Stimulated activated memory B cell treated with anti-CD40 and anti-IgM and Interleukin-4, amounts not matched to agents 10 μg/mL and 1 μg/mL and 100 μg/mL, for 72 hours (primary cell): ENCODE results near the gene TEX54.
"Not testable (repeated sequence)": the region's sequence is repeated elsewhere in the genome, so short reads cannot be mapped to it uniquely, and the experiment has no call there.

Experiments
- ATAC-seq: fragments of 150-1000 bp; cut with Tn5 transposase; 2 replicates; pipeline ENCODE4 v1.10.0; 2021
- H3K27ac Mint-ChIP-seq: one replicate; pipeline ENCODE4 v1.8.0; 2022; ENCODE audit warnings: mild to moderate bottlenecking, mixed read lengths
- H3K27me3 Mint-ChIP-seq: one replicate; pipeline ENCODE4 v1.8.0; 2022; ENCODE audit warnings: mixed read lengths
- H3K36me3 Mint-ChIP-seq: one replicate; pipeline ENCODE4 v1.8.0; 2022; ENCODE audit warnings: mixed read lengths
- H3K4me1 Mint-ChIP-seq: one replicate; pipeline ENCODE4 v1.8.0; 2022; ENCODE audit warnings: mixed read lengths
- H3K4me3 Mint-ChIP-seq: one replicate; pipeline ENCODE4 v1.8.0; 2022; ENCODE audit warnings: mild to moderate bottlenecking, moderate library complexity, mixed read lengths
- H3K9me3 Mint-ChIP-seq: one replicate; pipeline ENCODE4 v1.8.0; 2022; ENCODE audit warnings: mixed read lengths

TEX54 gene

GRCh38 chr11:62832336-62833234, at the start of gene TEX54:
TEX54 (minus strand) TSS chr11:62832841.
- H3K36me3 Mint-ChIP-seq = peaks cover 28% of the 10 kb centered on the region
- H3K9me3 Mint-ChIP-seq = no peaks in the 10 kb centered on the region
- H3K4me3 Mint-ChIP-seq = peak within 1 kb of the TSS; percentile 87
- no peaks in the 10 kb centered on the region for H3K27me3 Mint-ChIP-seq
- H3K27ac Mint-ChIP-seq = peak within 1 kb of the TSS; percentile 95
- H3K4me1 Mint-ChIP-seq = peaks cover 50% of the 10 kb centered on the region
- peak; percentile 6 for ATAC-seq

- Mint-ChIP-seq H3K27ac (peak overlapping the region; percentile 97), H3K4me1 (peaks cover 49% of the 10 kb centered on the region), H3K9me3 (no peaks in the 10 kb centered on the region), H3K4me3 (peak overlapping the region; percentile 99), H3K27me3 (no peaks in the 10 kb centered on the region), H3K36me3 (peaks cover 63% of the 10 kb centered on the region)
- ATAC-seq = no peak
Observed at GRCh38 chr11:62882431-62882749, 49.7 kb upstream of the TEX54 start.

- Mint-ChIP-seq H3K27me3 (no peaks in the 10 kb centered on the region), H3K4me3 (peak overlapping the region; percentile 99), H3K4me1 (peaks cover 49% of the 10 kb centered on the region), H3K27ac (peak overlapping the region; percentile 97), H3K36me3 (peaks cover 63% of the 10 kb centered on the region), H3K9me3 (no peaks in the 10 kb centered on the region)
- ATAC-seq = peak; percentile 80
Observed at GRCh38 chr11:62881579-62882430, 49.2 kb upstream of the TEX54 start.

GRCh38 chr11:62880803-62881578, 48.4 kb upstream of the TEX54 start, which contains the start of gene SLC3A2:
SLC3A2 (plus strand) TSS chr11:62880896; CDS start chr11:62881024, 128 bp downstream.
- Mint-ChIP-seq H3K4me1 (peaks cover 49% of the 10 kb centered on the region), H3K27me3 (no peaks in the 10 kb centered on the region), H3K27ac (peak within 1 kb of the TSS; percentile 97), H3K36me3 (peaks cover 59% of the 10 kb centered on the region), H3K9me3 (no peaks in the 10 kb centered on the region), H3K4me3 (peak within 1 kb of the TSS; percentile 99)
- ATAC-seq = peak; percentile 93

- peaks cover 53% of the 10 kb centered on the region for H3K36me3 Mint-ChIP-seq
- H3K4me1 Mint-ChIP-seq = peaks cover 45% of the 10 kb centered on the region
- no peaks in the 10 kb centered on the region for H3K27me3 Mint-ChIP-seq
- no peaks in the 10 kb centered on the region for H3K9me3 Mint-ChIP-seq
- peak overlapping the region; percentile 99 for H3K4me3 Mint-ChIP-seq
- peak overlapping the region; percentile 97 for H3K27ac Mint-ChIP-seq
- peak; percentile 67 for ATAC-seq
Observed at GRCh38 chr11:62880231-62880802, 47.7 kb upstream of the TEX54 start.

GRCh38 chr11:62879235-62879978, 46.8 kb upstream of the TEX54 start:
- no peaks in the 10 kb centered on the region for H3K9me3 Mint-ChIP-seq
- H3K27me3 Mint-ChIP-seq = no peaks in the 10 kb centered on the region
- ATAC-seq = no peak
- H3K36me3 Mint-ChIP-seq = peaks cover 50% of the 10 kb centered on the region
- peaks cover 42% of the 10 kb centered on the region for H3K4me1 Mint-ChIP-seq
- H3K27ac Mint-ChIP-seq = peak overlapping the region; percentile 97
- peak overlapping the region; percentile 99 for H3K4me3 Mint-ChIP-seq

- H3K36me3 Mint-ChIP-seq = peaks cover 28% of the 10 kb centered on the region
- no peaks in the 10 kb centered on the region for H3K27me3 Mint-ChIP-seq
- ATAC-seq = no peak
- H3K9me3 Mint-ChIP-seq = no peaks in the 10 kb centered on the region
- H3K4me3 Mint-ChIP-seq = no peak overlapping the region
- peaks cover 16% of the 10 kb centered on the region for H3K4me1 Mint-ChIP-seq
- H3K27ac Mint-ChIP-seq = peak overlapping the region; percentile 39
Observed at GRCh38 chr11:62876712-62877111, 44.1 kb upstream of the TEX54 start.

GRCh38 chr11:62875698-62876478, 43.2 kb upstream of the TEX54 start:
- H3K27ac Mint-ChIP-seq = no peak overlapping the region
- no peaks in the 10 kb centered on the region for H3K27me3 Mint-ChIP-seq
- no peak overlapping the region for H3K4me3 Mint-ChIP-seq
- peaks cover 15% of the 10 kb centered on the region for H3K4me1 Mint-ChIP-seq
- no peaks in the 10 kb centered on the region for H3K9me3 Mint-ChIP-seq
- no peak for ATAC-seq
- H3K36me3 Mint-ChIP-seq = peaks cover 24% of the 10 kb centered on the region

GRCh38 chr11:62874851-62875250, 42.2 kb upstream of the TEX54 start:
- Mint-ChIP-seq H3K4me3 (no peak overlapping the region), H3K9me3 (no peaks in the 10 kb centered on the region), H3K4me1 (peaks cover 7% of the 10 kb centered on the region), H3K27me3 (no peaks in the 10 kb centered on the region), H3K27ac (no peak overlapping the region), H3K36me3 (peaks cover 21% of the 10 kb centered on the region)
- no peak for ATAC-seq

- Mint-ChIP-seq H3K9me3 (no peaks in the 10 kb centered on the region), H3K4me1 (peaks cover 17% of the 10 kb centered on the region), H3K4me3 (no peak overlapping the region), H3K27me3 (no peaks in the 10 kb centered on the region), H3K36me3 (no peaks in the 10 kb centered on the region), H3K27ac (no peak overlapping the region)
- no peak for ATAC-seq
Observed at GRCh38 chr11:62865635-62866034, 33.0 kb upstream of the TEX54 start.

GRCh38 chr11:62863687-62864335, 31.2 kb upstream of the TEX54 start:
- H3K4me1 Mint-ChIP-seq = peaks cover 25% of the 10 kb centered on the region
- no peaks in the 10 kb centered on the region for H3K27me3 Mint-ChIP-seq
- no peak for ATAC-seq
- H3K9me3 Mint-ChIP-seq = no peaks in the 10 kb centered on the region
- H3K4me3 Mint-ChIP-seq = no peak overlapping the region
- no peak overlapping the region for H3K27ac Mint-ChIP-seq
- H3K36me3 Mint-ChIP-seq = no peaks in the 10 kb centered on the region

GRCh38 chr11:62861564-62862192, 29.0 kb upstream of the TEX54 start:
- not testable (repeated sequence) for H3K9me3 Mint-ChIP-seq, H3K4me3 Mint-ChIP-seq, ATAC-seq, H3K27me3 Mint-ChIP-seq, H3K36me3 Mint-ChIP-seq
- H3K27ac Mint-ChIP-seq = peak overlapping the region; percentile 24
- H3K4me1 Mint-ChIP-seq = peaks cover 42% of the 10 kb centered on the region
